ENCODE data around the gene POLR1H. TPM values are rescaled to one million over a fixed set of nuclear protein-coding genes. Genes with fewer than 3 reads are reported as not detected.
A peak's percentile ranks its signal among the peaks of the same experiment; 100 is the strongest.

POLR1H gene
- 73.2 TPM for polyA plus RNA-seq (2013, experiment 1 of 2)
- 75.5 TPM for polyA plus RNA-seq (2013, experiment 2 of 2)

DNA sequence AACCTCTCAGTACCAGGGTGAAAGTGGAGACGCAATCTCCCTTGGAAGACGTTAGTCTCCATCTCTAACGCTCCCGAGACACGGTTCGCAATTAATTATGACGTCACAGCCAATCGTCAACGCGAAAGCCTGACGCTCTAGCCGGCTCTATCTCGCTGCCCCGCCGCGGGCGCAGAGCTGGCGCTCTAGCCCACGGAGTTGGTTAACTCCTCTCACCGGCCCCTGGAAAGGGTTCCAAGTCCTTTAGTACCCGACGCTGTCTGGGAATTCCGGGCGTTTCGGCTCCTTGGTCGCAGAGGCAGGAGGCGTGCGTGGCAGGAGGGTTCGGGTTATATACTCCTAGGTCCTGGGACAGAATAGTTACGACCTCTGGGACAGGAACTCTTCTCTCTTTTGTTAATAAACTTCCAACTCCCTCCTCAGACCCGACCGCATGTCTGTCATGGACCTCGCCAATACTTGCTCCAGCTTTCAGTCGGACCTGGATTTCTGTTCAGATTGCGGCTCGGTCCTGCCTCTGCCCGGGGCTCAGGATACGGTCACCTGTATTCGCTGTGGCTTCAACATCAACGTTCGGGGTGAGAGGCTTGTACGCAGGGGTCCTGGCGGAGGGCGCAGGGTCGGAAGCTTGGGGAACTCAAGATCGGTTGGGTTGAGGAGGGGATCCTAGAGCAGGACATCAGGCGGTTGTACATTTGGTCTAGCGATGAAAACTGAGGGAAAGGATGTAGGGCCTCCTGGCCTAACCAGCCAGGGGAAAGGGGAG, at the start of gene POLR1H:
POLR1H (plus strand) TSS at position 174 of the 766 bp plus-strand sequence; CDS start at position 434, 260 bp downstream.
- peaks cover 4% of the 10 kb centered on the region for H3K79me1 ChIP-seq (ENCODE audit: low read depth, low read length)
- H3K4ac ChIP-seq (ENCODE audit: low read length) = no peak within 1 kb of the TSS
- H3K4me1 ChIP-seq (ENCODE audit: control insufficient read depth in 2 of 2, insufficient read depth in 1 of 2, low read depth in 1 of 2, low read length in 2 of 2) = peaks cover 8 to 11% of the 10 kb centered on the region in 2 donors
- peak within 1 kb of the TSS; percentile 76 for H3K18ac ChIP-seq (ENCODE audit: low read length)
- H2BK15ac ChIP-seq (ENCODE audit: low read length) = no peak within 1 kb of the TSS
- peak within 1 kb of the TSS; percentile 42 for H3K14ac ChIP-seq (ENCODE audit: low read length)
- DNase-seq (ENCODE audit: low spot score) = peak; percentile 93
- H2AFZ ChIP-seq (ENCODE audit: low read length) = peak within 1 kb of the TSS; percentile 91
- H2BK12ac ChIP-seq (ENCODE audit: low read length) = no peak within 1 kb of the TSS
- H2AK5ac ChIP-seq (ENCODE audit: low read depth, low read length) = no peak within 1 kb of the TSS
- H3K9ac ChIP-seq (ENCODE audit: low read depth, low read length, poor library complexity) = peak within 1 kb of the TSS; percentile 88
- H3K9me3 ChIP-seq (replicated peaks in 1 of 2; ENCODE audit: control insufficient read depth in 2 of 2, insufficient read depth in 1 of 2, low read depth in 1 of 2, low read length in 2 of 2) = peaks cover 0 to 4% of the 10 kb centered on the region in 2 donors
- H3K36me3 ChIP-seq (replicated peaks in 1 of 2; ENCODE audit: control insufficient read depth in 2 of 2, insufficient read depth in 2 of 2, low read length in 2 of 2) = peaks cover 0 to 41% of the 10 kb centered on the region in 2 donors
- peak within 1 kb of the TSS; percentile 55 for H4K8ac ChIP-seq (ENCODE audit: low read depth, low read length)
- peak within 1 kb of the TSS; percentile 12 for H3K23ac ChIP-seq (ENCODE audit: low read depth, low read length, poor library complexity)
- H4K91ac ChIP-seq (ENCODE audit: low read depth, low read length, poor library complexity) = no peak within 1 kb of the TSS
- H3K4me3 ChIP-seq (ENCODE audit: low read length in 2 of 2) = peak within 1 kb of the TSS; percentile 65 to 96
- peak within 1 kb of the TSS; percentile 49 for H2BK5ac ChIP-seq (ENCODE audit: low read length)
- H2BK120ac ChIP-seq (ENCODE audit: low read depth, low read length) = no peak within 1 kb of the TSS
- no CpG with 5 or more reads among the region's 48 CpGs for WGBS, 2 donors (ENCODE audit: extremely low coverage in 2 of 2, insufficient read length in 2 of 2, insufficient replicate concordance in 1 of 2)
- H3K27ac ChIP-seq (replicated peaks; ENCODE audit: low read length) = no peak within 1 kb of the TSS
- no peaks in the 10 kb centered on the region for H3K27me3 ChIP-seq (ENCODE audit: control insufficient read depth in 3 of 3, insufficient read depth in 3 of 3, low read depth in 1 of 3, low read length in 3 of 3)
- H3K4me2 ChIP-seq (ENCODE audit: insufficient read depth, low read length, poor library complexity, severe bottlenecking) = peak within 1 kb of the TSS; percentile 91

GRCh38 chr6:30013291-30013922, 47.7 kb upstream of the POLR1H start:
- Histone ChIP-seq H2BK15ac (ENCODE audit: low read length) (no peak overlapping the region), H2BK12ac (ENCODE audit: low read length) (no peak overlapping the region), H4K91ac (ENCODE audit: low read depth, low read length, poor library complexity) (no peak overlapping the region), H3K18ac (ENCODE audit: low read length) (no peak overlapping the region), H3K4ac (ENCODE audit: low read length) (no peak overlapping the region), H3K27me3 (ENCODE audit: control insufficient read depth in 3 of 3, insufficient read depth in 3 of 3, low read depth in 1 of 3, low read length in 3 of 3) (peaks cover 0 to 4% (median 3%) of the 10 kb centered on the region in 3 experiments), H3K9ac (ENCODE audit: low read depth, low read length, poor library complexity) (no peak overlapping the region), H3K14ac (ENCODE audit: low read length) (no peak overlapping the region), H3K4me1 (ENCODE audit: control insufficient read depth in 2 of 2, insufficient read depth in 1 of 2, low read depth in 1 of 2, low read length in 2 of 2) (no peaks in the 10 kb centered on the region), H3K9me3 (replicated peaks in 1 of 2; ENCODE audit: control insufficient read depth in 2 of 2, insufficient read depth in 1 of 2, low read depth in 1 of 2, low read length in 2 of 2) (no peaks in the 10 kb centered on the region), H3K23ac (ENCODE audit: low read depth, low read length, poor library complexity) (no peak overlapping the region), H2BK5ac (ENCODE audit: low read length) (no peak overlapping the region), H3K36me3 (replicated peaks in 1 of 2; ENCODE audit: control insufficient read depth in 2 of 2, insufficient read depth in 2 of 2, low read length in 2 of 2) (no peaks in the 10 kb centered on the region), H3K27ac (replicated peaks; ENCODE audit: low read length) (no peak overlapping the region), H3K4me3 (ENCODE audit: low read length in 2 of 2) (no peak overlapping the region), H2AFZ (ENCODE audit: low read length) (no peak overlapping the region), H4K8ac (ENCODE audit: low read depth, low read length) (no peak overlapping the region), H2BK120ac (ENCODE audit: low read depth, low read length) (no peak overlapping the region), H3K79me1 (ENCODE audit: low read depth, low read length) (no peaks in the 10 kb centered on the region), H2AK5ac (ENCODE audit: low read depth, low read length) (no peak overlapping the region), H3K4me2 (ENCODE audit: insufficient read depth, low read length, poor library complexity, severe bottlenecking) (no peak overlapping the region)
- WGBS, 2 donors (ENCODE audit: extremely low coverage in 2 of 2, insufficient read length in 2 of 2, insufficient replicate concordance in 1 of 2) = no CpG with 5 or more reads among the region's 13 CpGs
- DNase-seq (ENCODE audit: low spot score) = no peak

DNA sequence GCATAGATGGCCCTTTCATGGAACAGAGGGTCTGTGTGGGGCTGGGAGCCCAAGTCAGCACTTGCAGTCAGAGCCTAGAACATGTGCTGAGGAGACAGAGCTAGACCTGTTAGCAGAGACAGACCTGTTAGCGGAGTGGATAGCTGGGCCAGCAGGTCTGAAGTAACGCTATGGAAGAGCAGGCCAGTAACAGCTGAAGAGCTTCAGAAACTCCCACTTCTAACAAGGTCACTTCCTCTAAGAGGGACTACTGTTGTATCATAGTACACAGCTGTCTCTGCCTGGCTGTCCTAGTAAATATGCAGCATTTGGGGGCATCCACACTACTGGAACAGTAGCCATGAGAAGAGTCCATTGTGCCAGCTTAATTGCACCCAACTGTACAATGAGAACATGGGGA, 41.2 kb upstream of the POLR1H start:
- no peak overlapping the region for H2AK5ac ChIP-seq (ENCODE audit: low read depth, low read length)
- no peak overlapping the region for H3K4ac ChIP-seq (ENCODE audit: low read length)
- H3K14ac ChIP-seq (ENCODE audit: low read length) = no peak overlapping the region
- H2BK15ac ChIP-seq (ENCODE audit: low read length) = no peak overlapping the region
- H3K23ac ChIP-seq (ENCODE audit: low read depth, low read length, poor library complexity) = no peak overlapping the region
- H2BK12ac ChIP-seq (ENCODE audit: low read length) = no peak overlapping the region
- H3K79me1 ChIP-seq (ENCODE audit: low read depth, low read length) = no peaks in the 10 kb centered on the region
- no peak overlapping the region for H2BK5ac ChIP-seq (ENCODE audit: low read length)
- H3K9ac ChIP-seq (ENCODE audit: low read depth, low read length, poor library complexity) = no peak overlapping the region
- no peaks in the 10 kb centered on the region for H3K9me3 ChIP-seq (replicated peaks in 1 of 2; ENCODE audit: control insufficient read depth in 2 of 2, insufficient read depth in 1 of 2, low read depth in 1 of 2, low read length in 2 of 2)
- no peak overlapping the region for H4K8ac ChIP-seq (ENCODE audit: low read depth, low read length)
- no peak overlapping the region for H4K91ac ChIP-seq (ENCODE audit: low read depth, low read length, poor library complexity)
- WGBS, 2 donors (ENCODE audit: extremely low coverage in 2 of 2, insufficient read length in 2 of 2, insufficient replicate concordance in 1 of 2) = no CpG with 5 or more reads among the region's 2 CpGs
- H3K4me1 ChIP-seq (ENCODE audit: control insufficient read depth in 2 of 2, insufficient read depth in 1 of 2, low read depth in 1 of 2, low read length in 2 of 2) = no peaks in the 10 kb centered on the region
- H2BK120ac ChIP-seq (ENCODE audit: low read depth, low read length) = no peak overlapping the region
- DNase-seq (ENCODE audit: low spot score) = no peak
- H3K4me3 ChIP-seq (ENCODE audit: low read length in 2 of 2) = no peak overlapping the region
- H3K18ac ChIP-seq (ENCODE audit: low read length) = no peak overlapping the region
- H2AFZ ChIP-seq (ENCODE audit: low read length) = no peak overlapping the region
- H3K36me3 ChIP-seq (replicated peaks in 1 of 2; ENCODE audit: control insufficient read depth in 2 of 2, insufficient read depth in 2 of 2, low read length in 2 of 2) = no peaks in the 10 kb centered on the region
- H3K27me3 ChIP-seq (ENCODE audit: control insufficient read depth in 3 of 3, insufficient read depth in 3 of 3, low read depth in 1 of 3, low read length in 3 of 3) = no peaks in the 10 kb centered on the region
- H3K4me2 ChIP-seq (ENCODE audit: insufficient read depth, low read length, poor library complexity, severe bottlenecking) = no peak overlapping the region
- H3K27ac ChIP-seq (replicated peaks; ENCODE audit: low read length) = no peak overlapping the region

DNA sequence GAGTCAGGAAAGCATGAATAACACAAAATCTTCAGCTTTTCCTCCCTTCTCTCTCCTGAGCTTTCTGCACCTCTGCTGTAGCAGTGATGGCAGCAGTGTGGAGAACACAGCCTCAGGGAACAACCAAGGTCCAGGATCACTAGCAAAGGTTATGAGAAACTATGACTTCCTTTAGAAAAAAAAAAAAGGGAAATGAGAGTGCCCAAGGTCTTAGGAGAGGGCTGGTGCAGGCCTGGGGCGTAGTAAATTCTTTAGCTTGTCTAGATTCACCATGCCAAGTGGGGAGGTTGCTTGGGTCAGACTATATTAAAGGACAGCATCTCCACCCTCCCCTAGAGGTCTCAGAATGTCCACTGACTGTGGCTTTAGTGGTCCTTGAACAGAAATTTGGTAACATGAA, 40.4 kb upstream of the POLR1H start:
- no peak overlapping the region for H3K14ac ChIP-seq (ENCODE audit: low read length)
- no peak overlapping the region for H2BK15ac ChIP-seq (ENCODE audit: low read length)
- no peak overlapping the region for H4K91ac ChIP-seq (ENCODE audit: low read depth, low read length, poor library complexity)
- no peak overlapping the region for H3K4me2 ChIP-seq (ENCODE audit: insufficient read depth, low read length, poor library complexity, severe bottlenecking)
- no peak for DNase-seq (ENCODE audit: low spot score)
- H3K18ac ChIP-seq (ENCODE audit: low read length) = no peak overlapping the region
- no peak overlapping the region for H2AK5ac ChIP-seq (ENCODE audit: low read depth, low read length)
- no peaks in the 10 kb centered on the region for H3K4me1 ChIP-seq (ENCODE audit: control insufficient read depth in 2 of 2, insufficient read depth in 1 of 2, low read depth in 1 of 2, low read length in 2 of 2)
- no peak overlapping the region for H2AFZ ChIP-seq (ENCODE audit: low read length)
- H3K23ac ChIP-seq (ENCODE audit: low read depth, low read length, poor library complexity) = no peak overlapping the region
- H2BK12ac ChIP-seq (ENCODE audit: low read length) = no peak overlapping the region
- no CpG with 5 or more reads among the region's 1 CpG for WGBS, 2 donors (ENCODE audit: extremely low coverage in 2 of 2, insufficient read length in 2 of 2, insufficient replicate concordance in 1 of 2)
- H2BK120ac ChIP-seq (ENCODE audit: low read depth, low read length) = no peak overlapping the region
- H3K79me1 ChIP-seq (ENCODE audit: low read depth, low read length) = no peaks in the 10 kb centered on the region
- H3K4me3 ChIP-seq (ENCODE audit: low read length in 2 of 2) = no peak overlapping the region
- H3K4ac ChIP-seq (ENCODE audit: low read length) = no peak overlapping the region
- no peaks in the 10 kb centered on the region for H3K9me3 ChIP-seq (replicated peaks in 1 of 2; ENCODE audit: control insufficient read depth in 2 of 2, insufficient read depth in 1 of 2, low read depth in 1 of 2, low read length in 2 of 2)
- no peak overlapping the region for H2BK5ac ChIP-seq (ENCODE audit: low read length)
- H4K8ac ChIP-seq (ENCODE audit: low read depth, low read length) = no peak overlapping the region
- no peaks in the 10 kb centered on the region for H3K36me3 ChIP-seq (replicated peaks in 1 of 2; ENCODE audit: control insufficient read depth in 2 of 2, insufficient read depth in 2 of 2, low read length in 2 of 2)
- no peak overlapping the region for H3K9ac ChIP-seq (ENCODE audit: low read depth, low read length, poor library complexity)
- H3K27me3 ChIP-seq (ENCODE audit: control insufficient read depth in 3 of 3, insufficient read depth in 3 of 3, low read depth in 1 of 3, low read length in 3 of 3) = no peaks in the 10 kb centered on the region
- no peak overlapping the region for H3K27ac ChIP-seq (replicated peaks; ENCODE audit: low read length)

Measured in neuronal stem cell (in vitro differentiated cells).